Middle frontal gyrus (tissue), 1 donor: ENCODE results near the gene ATG7.
"Not testable (repeated sequence)": the region's sequence is repeated elsewhere in the genome, so short reads cannot be mapped to it uniquely, and the experiment has no call there.

Source experiments
- DNase-seq: peaks from one replicate; pipeline ENCODE4 v3.0.0-alpha.2; 2015; ENCODE audit warnings: low spot score; ENCODE audit errors: extremely low spot score

ATG7 gene

GRCh38 chr3:11423868-11424267, 151.7 kb downstream of the ATG7 start:
- DNase-seq, result no peak

- DNase-seq, result no peak
Measured at GRCh38 chr3:11424277-11424676, 152.1 kb downstream of the ATG7 start.

GRCh38 chr3:11430207-11430606, 158.0 kb downstream of the ATG7 start:
- DNase-seq, result no peak

GRCh38 chr3:11430624-11431023, 158.4 kb downstream of the ATG7 start:
- DNase-seq, result no peak

DNA sequence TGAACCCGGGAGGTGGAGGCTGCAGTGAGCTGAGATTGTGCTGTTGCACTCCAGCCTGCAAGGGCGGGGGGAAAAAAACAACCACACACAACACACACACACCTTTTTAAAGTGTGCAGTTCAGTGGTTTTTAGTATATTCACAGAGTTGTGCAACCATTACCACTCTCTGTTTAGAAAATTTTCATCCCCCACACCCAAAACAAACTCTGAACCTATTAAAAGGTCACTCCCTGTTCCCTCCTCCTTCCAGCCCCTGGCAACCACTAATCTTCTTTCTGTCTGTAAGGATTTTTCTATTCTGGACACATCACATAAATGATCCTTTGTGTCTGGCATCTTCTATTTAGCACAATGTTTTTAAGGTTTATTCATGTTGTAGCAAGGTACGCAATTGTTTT, 159.1 kb downstream of the ATG7 start:
- no peak for DNase-seq

DNA sequence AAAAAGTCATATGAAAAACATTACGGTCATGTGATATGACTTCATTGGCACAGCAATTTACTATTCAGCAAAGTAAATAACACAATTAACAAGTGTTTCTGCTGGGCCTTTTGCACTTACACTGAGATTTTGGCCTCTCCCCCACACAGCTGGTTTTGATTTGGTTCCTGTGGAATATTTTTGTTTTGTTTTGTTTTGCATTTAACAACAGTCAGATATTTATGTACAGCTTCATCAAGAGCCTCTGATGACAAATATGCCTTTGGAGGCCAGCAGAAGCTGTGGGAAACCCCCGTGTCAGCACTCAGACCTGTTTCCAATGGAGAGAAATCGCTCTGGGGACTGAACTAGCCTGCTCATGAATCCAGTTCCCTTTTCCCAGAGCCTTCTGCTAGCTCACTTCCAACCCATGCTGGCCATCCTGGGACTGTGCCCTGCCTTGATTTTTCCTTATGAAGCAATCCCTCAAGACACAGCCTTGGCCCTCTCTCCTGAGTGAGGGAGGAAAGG, 161.9 kb downstream of the ATG7 start:
- peak; percentile 33 for DNase-seq

DNA sequence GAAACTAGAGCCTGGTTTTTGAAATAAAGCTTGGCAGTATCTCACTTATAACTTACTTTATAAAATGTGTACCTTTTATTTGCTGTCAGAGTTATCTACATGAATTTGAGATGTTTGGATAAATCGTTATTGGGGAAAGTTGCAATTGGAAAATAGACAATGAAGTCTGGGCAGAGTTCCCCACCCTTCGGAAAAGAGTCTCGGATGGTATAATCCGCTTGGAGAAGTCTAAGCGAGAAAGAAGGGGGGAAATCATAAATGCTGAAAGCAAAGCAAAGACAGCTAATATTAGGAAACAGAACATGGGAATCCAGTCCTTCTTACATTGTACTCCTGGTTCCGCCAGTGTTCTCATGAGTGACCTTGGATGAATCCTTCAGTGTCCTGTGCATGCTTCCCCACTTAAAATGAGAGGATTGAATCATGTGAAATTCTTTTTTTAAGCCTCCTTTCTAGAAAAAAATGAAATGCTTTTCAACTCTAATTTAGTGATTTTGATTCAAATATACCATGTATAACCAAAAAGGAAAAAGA, 162.4 kb downstream of the ATG7 start:
- no peak for DNase-seq

GRCh38 chr3:11435440-11436165, 163.4 kb downstream of the ATG7 start:
- no peak for DNase-seq

DNA sequence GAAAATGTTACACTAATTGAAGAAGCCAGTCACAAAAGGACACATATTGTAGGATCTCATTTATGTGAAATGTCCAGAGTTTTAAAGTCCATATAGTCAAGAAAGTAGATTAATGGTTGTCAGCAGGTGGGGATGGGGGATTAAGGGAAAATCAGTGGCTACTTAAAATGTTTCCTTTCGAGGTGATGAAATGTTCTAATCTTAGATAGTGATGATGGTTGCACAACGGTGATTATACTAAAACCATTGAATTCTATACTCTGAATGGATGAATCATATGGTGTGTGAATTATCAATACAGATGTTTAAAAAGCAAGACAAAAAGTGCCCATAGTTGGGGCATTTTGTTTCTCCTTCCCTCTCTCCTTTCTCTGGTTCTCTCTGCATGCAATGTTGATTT, 164.6 kb downstream of the ATG7 start:
- no peak for DNase-seq

DNA sequence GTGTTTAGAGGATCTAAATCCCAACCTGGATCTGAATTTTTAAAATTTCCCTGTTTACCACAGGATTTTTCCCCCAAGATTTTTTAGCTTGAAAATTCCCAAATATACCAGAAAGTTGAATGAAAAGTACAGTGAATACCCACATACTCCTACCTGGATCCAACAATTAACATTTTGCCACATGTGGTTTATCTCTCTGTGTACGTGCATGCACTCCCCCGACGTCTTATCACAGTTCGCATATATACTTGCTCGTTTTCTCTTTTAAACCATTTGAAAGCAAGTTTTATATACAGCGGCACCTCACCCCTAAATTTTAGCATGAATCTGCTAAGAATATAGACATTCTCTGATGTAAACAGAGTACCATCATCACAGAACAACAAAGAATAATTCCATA, 165.3 kb downstream of the ATG7 start:
- DNase-seq, result no peak

GRCh38 chr3:11438646-11439045, 166.4 kb downstream of the ATG7 start:
- no peak for DNase-seq

DNA sequence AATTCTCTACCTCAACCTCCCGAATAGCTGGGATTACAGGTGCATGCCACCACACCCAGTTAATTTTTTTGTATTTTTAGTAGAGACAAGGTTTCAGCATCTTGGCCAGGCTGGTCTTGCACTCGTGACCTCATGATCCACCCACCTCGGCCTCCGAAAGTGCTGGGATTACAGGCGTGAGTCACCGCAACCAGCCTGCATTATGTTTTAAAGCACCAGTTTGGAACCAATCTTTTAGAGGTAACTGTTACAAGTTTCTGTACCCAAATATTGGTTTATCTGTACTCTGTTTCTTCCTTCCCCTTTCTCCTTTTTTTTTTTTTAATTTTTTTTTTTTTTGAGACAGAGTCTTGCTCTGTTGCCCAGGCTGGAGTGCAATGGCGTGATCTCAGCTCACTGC, 169.1 kb downstream of the ATG7 start:
- DNase-seq, result not testable (repeated sequence)

GRCh38 chr3:11444404-11444803, 172.2 kb downstream of the ATG7 start:
- DNase-seq, result no peak

GRCh38 chr3:11445193-11445592, 173.0 kb downstream of the ATG7 start:
- not testable (repeated sequence) for DNase-seq

GRCh38 chr3:11445883-11446282, 173.7 kb downstream of the ATG7 start:
- DNase-seq, result no peak

DNA sequence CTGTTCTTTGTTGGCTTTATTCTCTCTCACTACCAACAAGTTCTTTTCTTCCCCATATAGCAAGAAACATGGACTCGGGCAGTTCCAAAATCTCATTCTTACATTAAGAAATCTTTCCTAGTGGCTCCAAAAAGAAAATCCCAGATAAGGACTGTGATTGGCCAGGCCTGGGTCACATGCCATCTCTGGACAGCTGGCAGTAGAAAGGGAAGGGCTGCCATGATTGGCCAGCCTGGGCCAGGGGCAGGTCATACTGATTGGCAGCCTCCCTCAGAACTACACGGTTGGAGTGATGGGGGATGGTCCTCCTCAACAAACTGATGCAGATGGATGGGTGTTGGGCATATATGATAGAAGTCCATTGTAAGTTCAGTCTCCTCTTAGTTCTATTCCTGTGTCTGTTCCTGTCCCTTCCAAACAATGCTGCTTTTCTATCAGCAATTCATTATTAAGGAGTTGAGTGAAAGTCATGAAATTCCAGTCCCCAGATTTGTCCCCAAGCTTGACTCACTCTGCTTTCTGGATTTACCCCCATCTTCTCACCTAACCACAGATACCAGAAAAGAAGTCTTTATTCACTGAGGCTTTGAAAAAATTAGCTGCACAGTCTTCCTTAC, 175.5 kb downstream of the ATG7 start:
- DNase-seq, result no peak

GRCh38 chr3:11450015-11450414, 177.8 kb downstream of the ATG7 start:
- no peak for DNase-seq

DNA sequence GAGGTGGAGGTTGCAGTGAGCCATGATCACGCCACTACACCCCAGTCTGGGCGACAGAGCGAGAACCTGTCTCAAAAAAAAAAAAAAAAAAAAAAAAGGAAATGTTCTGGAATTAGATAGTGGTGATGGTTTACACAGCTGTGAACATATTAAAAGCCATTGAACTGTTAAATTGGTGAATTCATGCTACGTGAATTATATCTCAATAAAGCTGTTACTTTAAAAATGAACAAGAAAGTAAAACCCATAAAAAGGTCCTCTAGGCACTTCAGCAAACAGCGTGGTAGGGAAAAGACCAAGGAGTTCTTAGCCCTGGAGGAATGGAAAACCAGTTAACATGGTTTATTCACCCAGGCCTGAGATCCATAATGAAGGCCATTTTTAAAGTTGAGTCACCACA, 180.1 kb downstream of the ATG7 start:
- DNase-seq, result no peak

DNA sequence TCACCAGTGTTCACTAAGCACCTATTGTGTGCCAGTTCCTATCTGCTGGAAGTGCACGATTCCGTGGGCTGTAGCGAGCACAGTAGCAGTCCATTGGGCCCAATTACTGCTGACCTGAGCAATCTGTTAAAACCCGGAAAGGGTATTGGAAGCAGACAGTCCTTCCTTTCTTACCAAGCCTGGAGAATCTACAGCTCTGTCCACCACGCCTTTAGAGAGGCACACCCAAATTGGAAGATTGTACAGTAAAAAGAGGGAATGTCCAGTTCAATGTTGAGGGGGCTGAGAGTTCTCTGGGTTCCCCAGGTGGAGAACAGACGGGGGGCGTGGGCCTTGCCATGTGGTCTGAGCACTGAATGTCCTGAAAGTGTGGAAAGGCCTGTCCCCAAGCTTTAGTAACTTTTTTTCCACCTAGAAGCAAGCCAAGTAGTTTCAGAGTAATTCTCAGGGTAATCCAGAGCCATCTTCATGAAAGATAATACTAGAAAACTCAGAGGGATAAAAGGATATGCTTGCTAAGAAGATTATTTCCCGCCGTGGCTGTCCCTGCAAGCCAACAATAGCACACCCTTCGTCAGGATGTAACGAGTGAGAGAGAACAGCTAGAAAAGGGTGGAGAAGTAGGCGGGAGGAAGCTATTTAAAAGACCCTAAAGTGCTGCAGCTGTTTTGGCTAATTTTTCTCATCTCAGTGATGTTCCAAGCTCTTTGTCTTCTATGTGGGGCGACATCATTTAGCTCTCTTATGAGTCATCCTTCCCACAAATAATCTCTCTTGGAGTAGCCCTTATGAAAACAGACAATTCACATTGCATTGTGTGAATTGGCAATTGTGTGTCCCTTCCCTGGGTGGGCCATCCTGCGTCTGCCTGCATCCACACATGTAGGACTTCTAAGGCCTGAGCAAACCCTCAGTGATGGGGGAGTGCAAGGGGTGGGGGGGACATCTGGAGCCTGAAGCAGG, 181.0 kb downstream of the ATG7 start:
- peak; percentile 39 for DNase-seq

GRCh38 chr3:11455956-11456355, 183.8 kb downstream of the ATG7 start:
- no peak for DNase-seq

DNA sequence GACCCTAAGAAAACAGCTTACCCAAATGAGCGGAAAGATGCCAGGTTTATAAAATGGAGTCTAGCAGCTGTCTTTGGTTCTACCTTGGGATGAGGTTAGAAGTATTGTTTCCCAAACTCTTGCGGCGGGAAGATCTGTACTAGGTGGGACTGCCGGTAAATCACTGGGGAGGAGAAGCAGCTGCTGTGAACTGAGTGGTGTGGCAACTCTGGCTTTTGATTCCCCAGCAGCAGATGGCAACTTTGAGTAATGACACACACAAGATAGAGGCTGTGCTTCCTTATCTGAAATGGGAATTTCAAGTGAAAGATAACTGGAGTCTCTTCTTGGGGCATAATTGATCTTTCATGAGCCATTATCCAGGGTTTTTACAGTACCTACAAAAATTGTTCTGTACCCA, 184.9 kb downstream of the ATG7 start:
- DNase-seq, result no peak
